A549 (cell line): ENCODE data around the gene TRIM59. TPM values are rescaled to one million over a fixed set of nuclear protein-coding genes. Genes with fewer than 3 reads are reported as not detected.

Source experiments
- ATAC-seq, 2 experiments: fragments of 200-7000 bp in 1 of 2; fragments of >200 bp in 1 of 2; cut with Nextera tagmentation in 1 of 2; cut with Tn5 transposase in 1 of 2; 3 replicates each; pipeline versions ENCODE4 v1.8.0 to v1.9.1; 2018 to 2020; ENCODE audit warnings: mild to moderate bottlenecking in 1 of 2, moderate library complexity in 1 of 2
- CTCF ChIA-PET: fragments of 300-600 bp; sonication (Branson Sonifier 250); formaldehyde crosslinking; extraction: SDS; loops from one replicate; lab custom pipeline; 2021; ENCODE audit warnings: antibody characterized with exemption, inconsistent platforms; lab: Yijun Ruan, JAX
- POLR2A ChIA-PET: fragments of 350-600 bp; formaldehyde crosslinking; extraction: SDS; loops from one replicate; lab custom pipeline; 2021; ENCODE audit warnings: antibody characterized with exemption, inconsistent platforms; lab: Yijun Ruan, JAX
- DNase-seq, 2 experiments: peaks; one replicate each; pipeline versions ENCODE4 v3.0.0 to v3.0.0-alpha.2; 2011 to 2016; ENCODE audit warnings: low read depth in 1 of 2, low spot score in 1 of 2
- FAIRE-seq: peaks from 2 replicates; lab custom pipeline; 2011; peaks lifted over from hg19 to GRCh38; lab: Jason Lieb, UNC
- H3K27ac ChIP-seq, 2 experiments: fragments of >200 bp; sonication (Bioruptor Twin); formaldehyde crosslinking; 3 replicates each; pipeline ENCODE4 v1.5.1; 2016 to 2017
- H3K4me1 ChIP-seq: fragments of >200 bp; sonication (Bioruptor Twin); formaldehyde crosslinking; 3 replicates; pipeline ENCODE4 v1.6.1; 2016
- H3K4me2 ChIP-seq: fragments of >200 bp; sonication (Bioruptor Twin); formaldehyde crosslinking; 3 replicates; pipeline ENCODE4 v1.6.1; 2016
- H3K4me3 ChIP-seq: fragments of >200 bp; sonication (Bioruptor Twin); formaldehyde crosslinking; 3 replicates; pipeline ENCODE4 v1.5.1; 2016
- H3K9me3 ChIP-seq: fragments of >200 bp; sonication (Bioruptor Twin); formaldehyde crosslinking; 3 replicates; pipeline ENCODE4 v1.6.1; 2016
- BHLHE40 ChIP-seq: IDR thresholded peaks from 2 replicates; pipeline ENCODE4 v1.6.1; 2012; ENCODE audit warnings: low read depth, low read length, inconsistent platforms
- CHD2 ChIP-seq: fragments of 150-350 bp; IDR thresholded peaks from 2 replicates; pipeline ENCODE4 v1.6.1; 2014; ENCODE audit warnings: low read length; ENCODE audit not compliant: partially characterized antibody
- CHD4 ChIP-seq: fragments of 200-600 bp; sonication (generic); IDR thresholded peaks from 2 replicates; pipeline ENCODE4 v1.6.1; 2016; ENCODE audit warnings: antibody characterized with exemption, mild to moderate bottlenecking, borderline replicate concordance
- CTCF ChIP-seq: fragments of >200 bp; sonication (Bioruptor Twin); formaldehyde crosslinking; IDR thresholded peaks from 3 replicates; pipeline ENCODE4 v1.5.1; 2016
- ELK1 ChIP-seq: fragments of 150-350 bp; IDR thresholded peaks from 2 replicates; pipeline ENCODE4 v1.6.1; 2014; ENCODE audit warnings: low read depth, mild to moderate bottlenecking, low read length
- HOXA7 ChIP-seq: fragments of 250-450 bp; sonication (Bioruptor Pico); IDR thresholded peaks from 2 replicates; pipeline ENCODE4 v1.5.0; 2020; ENCODE audit warnings: mild to moderate bottlenecking, moderate library complexity
- HOXB13 ChIP-seq: fragments of 250-450 bp; sonication (Bioruptor Pico); IDR thresholded peaks from 2 replicates; pipeline ENCODE4 v1.5.0; 2020; ENCODE audit warnings: low read depth, mild to moderate bottlenecking, moderate library complexity
- KDM5A ChIP-seq: fragments of 200-600 bp; sonication (generic); IDR thresholded peaks from 2 replicates; pipeline ENCODE4 v1.6.1; 2016; ENCODE audit warnings: antibody characterized with exemption, mild to moderate bottlenecking
- MAFK ChIP-seq: fragments of 450-650 bp; IDR thresholded peaks from 2 replicates; pipeline ENCODE4 v1.6.1; 2014; ENCODE audit not compliant: partially characterized antibody
- NR3C1 ChIP-seq: fragments of >200 bp; sonication (Bioruptor Twin); formaldehyde crosslinking; IDR thresholded peaks from 3 replicates; pipeline ENCODE4 v1.6.1; 2017
- POLR2AphosphoS2 ChIP-seq: conservative IDR thresholded peaks from 2 replicates; pipeline ENCODE4 v1.6.1; 2012; ENCODE audit warnings: low read length, improper control_type of control experiment, inconsistent platforms
- RAD21 ChIP-seq, 2 experiments: fragments of >200 bp in 1 of 2; sonication (Bioruptor Twin) in 1 of 2; formaldehyde crosslinking in 1 of 2; IDR thresholded peaks in 1 of 2; conservative IDR thresholded peaks in 1 of 2; 2 replicates in 1 of 2; 3 replicates in 1 of 2; pipeline ENCODE4 v1.6.1; 2012 to 2018; ENCODE audit warnings: inconsistent platforms in 1 of 2
- RFX5 ChIP-seq: fragments of 450-650 bp; IDR thresholded peaks from 2 replicates; pipeline ENCODE4 v1.7.1; 2014; ENCODE audit warnings: antibody characterized with exemption, mild to moderate bottlenecking, moderate library complexity
- RNF2 ChIP-seq: fragments of 200-600 bp; sonication (generic); IDR thresholded peaks from 2 replicates; pipeline ENCODE4 v1.6.1; 2016; ENCODE audit warnings: low read depth, mild to moderate bottlenecking, antibody characterized with exemption, moderate library complexity, borderline replicate concordance
- SMC3 ChIP-seq: fragments of >200 bp; sonication (Bioruptor Twin); formaldehyde crosslinking; IDR thresholded peaks from 3 replicates; pipeline ENCODE4 v1.6.1; 2018; ENCODE audit warnings: inconsistent platforms
- SREBF2 ChIP-seq: fragments of 450-650 bp; IDR thresholded peaks from 2 replicates; pipeline ENCODE4 v1.6.1; 2014; ENCODE audit warnings: mild to moderate bottlenecking, moderate library complexity
- ZC3H11A ChIP-seq: fragments of 450-650 bp; IDR thresholded peaks from 2 replicates; pipeline ENCODE4 v1.6.1; 2014; ENCODE audit warnings: antibody characterized with exemption, mild to moderate bottlenecking
- ZNF302 ChIP-seq: fragments of 250-450 bp; sonication (Bioruptor Pico); IDR thresholded peaks from 2 replicates; pipeline ENCODE4 v1.9.0; 2021; ENCODE audit warnings: inconsistent platforms, mild to moderate bottlenecking, moderate library complexity
- ZSCAN20 ChIP-seq: fragments of 250-450 bp; sonication (Bioruptor Pico); IDR thresholded peaks from 2 replicates; pipeline ENCODE4 v1.8.0; 2022; ENCODE audit warnings: mild to moderate bottlenecking, moderate library complexity
- WGBS: methylation state at CpG from one replicate; pipeline ENCODE4 v1.1.6; 2017; ENCODE audit errors: missing lambda C conversion rate; 5-methylcytosine and 5-hydroxymethylcytosine counted together
- polyA plus RNA-seq, 4 experiments: library from polyadenylated mRNA; depleted of rRNA in 3 of 4; stranded (reverse); fragments of >200 nt; fragmentation: RNase III in 1 of 4; extraction: RNeasy Plus Mini Kit Qiagen cat#74134 plus additional on column Dnase treatment in 1 of 4; gene quantifications; 2 replicates in 3 of 4; 3 replicates in 1 of 4; pipeline ENCODE4 v1.2.3, GENCODE V29; 2011 to 2017

TRIM59 gene
- polyA plus RNA-seq, 2 of the 4 experiments (the other 2 are of a cell fraction) = 10.9 to 12.1 TPM

GRCh38 chr3:160427832-160428424 lies 21.7 kb downstream of the TRIM59 start:
- POLR2A ChIA-PET = no interaction called here

GRCh38 chr3:160417311-160417710 lies 32.3 kb downstream of the TRIM59 start:
- no peak overlapping the region for H3K4me2 ChIP-seq
- 0 out of 3 replicates have a peak, but pooled peaks cover 6% of the 10 kb centered on the region for H3K4me1 ChIP-seq
- H3K9me3 ChIP-seq = no peaks in the 10 kb centered on the region
- DNase-seq (no peak), FAIRE-seq (no peak), ATAC-seq (no peak)
- TF ChIP-seq BHLHE40 (no peak), ELK1 (no peak), CHD4 (no peak), NR3C1 (no peak), CHD2 (no peak), SREBF2 (no peak), RAD21 (conservative IDR thresholded peaks at IDR 0.05 in 1 of 2, IDR thresholded peaks at IDR 0.05 in 1 of 2) (no peak), MAFK (no peak), ZNF302 (no peak), RNF2 (no peak), HOXA7 (CRISPR knock-in tag) (no peak), HOXB13 (CRISPR knock-in tag) (no peak)
- no peak overlapping the region for H3K4me3 ChIP-seq
- H3K27ac ChIP-seq = no peak overlapping the region
- ChIA-PET CTCF (interaction anchor here (2.5 to 5.8 kb wide), 2 partner anchors 385 to 532 kb away, joined by 7 to 37 read pairs; no protein-coding TSS in a partner anchor), POLR2A (no interaction called here)
- 77% methylated on average over 3 of the region's 3 CpGs for WGBS

More at GRCh38 chr3:160427832-160428424, 21.7 kb downstream of the TRIM59 start:
- no peak overlapping the region for H3K4me2 ChIP-seq
- DNase-seq = no peak
- no peaks in the 10 kb centered on the region for H3K9me3 ChIP-seq
- no peak overlapping the region for H3K4me3 ChIP-seq
- CTCF ChIA-PET = interaction anchor here (1.5 kb wide), 1 partner anchor 15 kb away, joined by 3 read pairs; no protein-coding TSS in a partner anchor
- ATAC-seq = no peak
- WGBS = 96% methylated on average over 11 of the region's 11 CpGs
- TF ChIP-seq POLR2AphosphoS2 = peak; percentile 62; the same call in 1 of the 2 replicates
- TF ChIP-seq ZC3H11A = no peak
- H3K4me1 ChIP-seq = no peaks in the 10 kb centered on the region
- H3K27ac ChIP-seq = no peak overlapping the region
- no peak for FAIRE-seq

- TF ChIP-seq RFX5 (no peak), ZSCAN20 (CRISPR knock-in tag) (no peak), RAD21 (conservative IDR thresholded peaks at IDR 0.05 in 1 of 2, IDR thresholded peaks at IDR 0.05 in 1 of 2) (peak; percentile 78 to 85), CTCF (peak; percentile 90), KDM5A (no peak), SMC3 (peak; percentile 70)
- no peak overlapping the region for H3K4me2 ChIP-seq
- DNase-seq = peak; percentile 55 to 79
- ChIA-PET CTCF (interaction anchor here (0.6 to 5.8 kb wide), 34 partner anchors 9 to 1152 kb away, joined by 3 to 37 read pairs (median 4); partner anchors contain the start of gene C3orf80), POLR2A (interaction anchor here (0.7 kb wide), 1 partner anchor 251 kb away, joined by 4 read pairs; no protein-coding TSS in a partner anchor)
- peak; percentile 13 for FAIRE-seq
- no peak overlapping the region for H3K4me3 ChIP-seq
- no peak overlapping the region for H3K27ac ChIP-seq
- no peaks in the 10 kb centered on the region for H3K9me3 ChIP-seq
- H3K4me1 ChIP-seq = peaks cover 16% of the 10 kb centered on the region; the same call in 2 of the 3 replicates
- 29% methylated on average over 3 of the region's 3 CpGs for WGBS
- peak; percentile 82 to 88 for ATAC-seq
Observed at GRCh38 chr3:160413613-160414248, 35.9 kb downstream of the TRIM59 start.
